Neural cell (in vitro differentiated cells): Measurements from ENCODE around the gene SPATA13. TPM values are rescaled to one million over a fixed set of nuclear protein-coding genes. Genes with fewer than 3 reads are reported as not detected.
"Not testable (repeated sequence)": the region's sequence is repeated elsewhere in the genome, so short reads cannot be mapped to it uniquely, and the experiment has no call there.

Experiments
- H2AFZ ChIP-seq: fragments of 200-600, 300-800 bp; sonication (generic), shearing (Covaris generic); 2 replicates; pipeline ENCODE4 v1.6.0; 2014; ENCODE audit warnings: low read depth, mild to moderate bottlenecking, antibody characterized with exemption, low read length, moderate library complexity
- H3F3A ChIP-seq: fragments of 200-600 bp; shearing (Covaris generic); 2 replicates; pipeline ENCODE4 v1.6.1; 2016; ENCODE audit warnings: mild to moderate bottlenecking, moderate library complexity, mixed read lengths, antibody characterized with exemption, low read length; ENCODE audit not compliant: insufficient read depth, poor library complexity, severe bottlenecking
- H3K27ac ChIP-seq: fragments of 200-600, 300-800 bp; sonication (generic), shearing (Covaris generic); 2 replicates; pipeline ENCODE4 v1.5.1; 2014; ENCODE audit warnings: mild to moderate bottlenecking, low read length, moderate library complexity
- H3K27me3 ChIP-seq: fragments of 300-800, 200-600 bp; sonication (generic), shearing (Covaris generic); 2 replicates; pipeline ENCODE4 v1.6.0; 2014; ENCODE audit warnings: mild to moderate bottlenecking, low read depth, low read length, moderate library complexity; ENCODE audit not compliant: insufficient read depth
- H3K36me3 ChIP-seq: fragments of 300-800, 200-600 bp; sonication (generic), shearing (Covaris generic); 2 replicates; pipeline ENCODE4 v1.5.1; 2014; ENCODE audit warnings: mild to moderate bottlenecking, antibody characterized with exemption, low read length, moderate library complexity; ENCODE audit not compliant: insufficient read depth
- H3K4me2 ChIP-seq: fragments of 300-800, 200-600 bp; sonication (generic), shearing (Covaris generic); 2 replicates; pipeline ENCODE4 v1.6.0; 2014; ENCODE audit warnings: mild to moderate bottlenecking, low read length
- H3K4me3 ChIP-seq: fragments of 300-800, 200-600 bp; sonication (generic), shearing (Covaris generic); 2 replicates; pipeline ENCODE4 v1.5.1; 2014; ENCODE audit warnings: mild to moderate bottlenecking, low read length, moderate library complexity
- H3K79me2 ChIP-seq: fragments of 200-600 bp; shearing (Covaris generic); replicated peaks from 2 replicates; pipeline ENCODE4 v1.6.0; 2014; ENCODE audit warnings: mild to moderate bottlenecking, low read length, moderate library complexity; ENCODE audit not compliant: insufficient read depth
- H3K9ac ChIP-seq: fragments of 300-800, 200-600 bp; sonication (generic), shearing (Covaris generic); 2 replicates; pipeline ENCODE4 v1.6.1; 2016; ENCODE audit warnings: mild to moderate bottlenecking, low read length, mixed read lengths
- H3K9me2 ChIP-seq: fragments of 200-600 bp; shearing (Covaris generic); 2 replicates; pipeline ENCODE4 v1.6.1; 2016; ENCODE audit warnings: mild to moderate bottlenecking, low read length, mixed read lengths; ENCODE audit not compliant: insufficient read depth
- H3K9me3 ChIP-seq: fragments of 200-600, 300-800 bp; sonication (generic), shearing (Covaris generic); 2 replicates; pipeline ENCODE4 v1.6.1; 2016; ENCODE audit warnings: mild to moderate bottlenecking, mixed run types, low read length, moderate library complexity, mixed read lengths
- H4K20me1 ChIP-seq: fragments of 200-600 bp; shearing (Covaris generic); 2 replicates; pipeline ENCODE4 v1.6.1; 2016; ENCODE audit warnings: mild to moderate bottlenecking, mixed run types; ENCODE audit not compliant: insufficient read depth
- CTCF ChIP-seq: fragments of 450-650 bp; IDR thresholded peaks from 2 replicates; pipeline ENCODE4 v1.5.1; 2014; ENCODE audit warnings: antibody characterized with exemption, mild to moderate bottlenecking, moderate library complexity; ENCODE audit not compliant: poor library complexity, severe bottlenecking
- EP300 ChIP-seq: fragments of 450-650 bp; conservative IDR thresholded peaks from 2 replicates; pipeline ENCODE4 v1.6.1; 2014; ENCODE audit warnings: antibody characterized with exemption, mild to moderate bottlenecking, moderate library complexity; ENCODE audit not compliant: poor library complexity, severe bottlenecking
- POLR2AphosphoS5 ChIP-seq: IDR thresholded peaks from 2 replicates; pipeline ENCODE4 v1.6.1; 2012
- RAD21 ChIP-seq: fragments of 450-650 bp; conservative IDR thresholded peaks from 2 replicates; pipeline ENCODE4 v1.6.1; 2014; ENCODE audit warnings: antibody characterized with exemption, mild to moderate bottlenecking, moderate library complexity
- SMC3 ChIP-seq: fragments of 450-650 bp; conservative IDR thresholded peaks from 2 replicates; pipeline ENCODE4 v1.6.1; 2014; ENCODE audit warnings: antibody characterized with exemption, mild to moderate bottlenecking, moderate library complexity; ENCODE audit not compliant: poor library complexity
- TAF1 ChIP-seq: IDR thresholded peaks from 2 replicates; pipeline ENCODE4 v1.6.1; 2012; ENCODE audit warnings: low read depth
- polyA plus RNA-seq: library from polyadenylated mRNA; depleted of rRNA; stranded (reverse); fragments of >200 nt; gene quantifications from 2 replicates; pipeline ENCODE4 v1.2.3, GENCODE V29; 2014
- TF ChIP-seq, protein P1 (sequence below): IDR thresholded peaks from 2 replicates; pipeline ENCODE4 v1.6.1; 2012; ENCODE audit warnings: borderline replicate concordance

The SPATA13 gene
- polyA plus RNA-seq, 1 donor from 2014 or later = 15.5 TPM

DNA sequence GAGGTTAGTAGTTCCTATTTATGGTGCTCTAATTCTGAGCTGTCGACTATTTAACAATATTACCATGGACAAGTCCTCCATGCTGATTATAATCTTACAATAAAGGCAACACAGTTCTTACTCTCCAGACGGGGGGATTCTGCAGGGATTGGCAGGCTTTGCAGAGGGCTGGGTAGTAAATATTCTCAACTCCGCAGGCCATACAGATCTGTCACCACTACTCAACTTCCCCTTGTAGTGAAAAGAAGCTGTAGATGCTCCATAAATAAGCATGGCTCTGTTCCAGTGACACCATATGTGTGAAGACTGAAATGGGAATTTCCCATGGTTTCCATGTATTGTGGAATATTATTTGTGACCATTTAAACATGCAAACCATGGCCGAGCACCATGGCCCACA lies 158.4 kb downstream of the SPATA13 start:
- H3K4me2 ChIP-seq, H3K9ac ChIP-seq, H3K79me2 ChIP-seq, H3F3A ChIP-seq, H3K27ac ChIP-seq, H3K9me2 ChIP-seq, H3K36me3 ChIP-seq, H3K9me3 ChIP-seq, H2AFZ ChIP-seq, H3K4me3 ChIP-seq, H3K27me3 ChIP-seq, H4K20me1 ChIP-seq: not testable (repeated sequence)

DNA sequence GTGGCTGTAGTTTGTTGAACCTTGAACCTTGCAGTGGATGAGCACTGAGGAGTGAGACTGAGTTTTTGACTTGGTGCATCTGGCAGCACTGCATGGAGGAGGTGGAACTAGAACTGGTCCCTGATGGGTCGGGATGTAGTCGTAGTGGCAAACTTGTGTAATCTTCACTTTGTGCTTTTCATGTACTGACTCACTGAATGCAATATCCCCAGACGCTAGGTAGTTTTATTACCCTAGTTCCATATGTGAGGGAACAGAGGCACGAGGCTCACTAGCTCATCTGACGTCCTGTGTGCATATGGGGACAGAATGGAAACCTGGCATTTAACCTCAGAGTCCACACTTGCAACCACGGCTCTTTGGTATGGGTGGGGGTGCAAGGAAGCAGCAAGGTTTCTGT lies 159.1 kb downstream of the SPATA13 start:
- not testable (repeated sequence) for H3K36me3 ChIP-seq

GRCh38 chr13:24321416-24321815 lies 160.9 kb downstream of the SPATA13 start:
- not testable (repeated sequence) for H3K36me3 ChIP-seq, H2AFZ ChIP-seq, H3K27ac ChIP-seq, H3K27me3 ChIP-seq, H3K9ac ChIP-seq, H3K9me2 ChIP-seq, H3K4me2 ChIP-seq, H3F3A ChIP-seq, H3K79me2 ChIP-seq, H4K20me1 ChIP-seq, H3K4me3 ChIP-seq, H3K9me3 ChIP-seq

More for the DNA sequence above, 159.1 kb downstream of the SPATA13 start:
- H3K9ac ChIP-seq, H3K4me3 ChIP-seq, H3K9me2 ChIP-seq, H4K20me1 ChIP-seq, H3K27me3 ChIP-seq, H3K4me2 ChIP-seq, H3F3A ChIP-seq, H3K9me3 ChIP-seq, H3K27ac ChIP-seq, H3K79me2 ChIP-seq, H2AFZ ChIP-seq: not testable (repeated sequence)

- H3K27me3 ChIP-seq, H3K9ac ChIP-seq, H2AFZ ChIP-seq, H3K79me2 ChIP-seq, H3F3A ChIP-seq, H3K4me2 ChIP-seq, H3K4me3 ChIP-seq, H3K9me2 ChIP-seq, H3K9me3 ChIP-seq, H4K20me1 ChIP-seq, H3K36me3 ChIP-seq, H3K27ac ChIP-seq: not testable (repeated sequence)
- TF ChIP-seq SMC3 = peak; percentile 63
- peak; percentile 59 for TF ChIP-seq CTCF
- TF ChIP-seq RAD21 = peak; percentile 54
These were observed 161.9 kb downstream of the SPATA13 start for GRCh38 chr13:24322470-24322869.

DNA sequence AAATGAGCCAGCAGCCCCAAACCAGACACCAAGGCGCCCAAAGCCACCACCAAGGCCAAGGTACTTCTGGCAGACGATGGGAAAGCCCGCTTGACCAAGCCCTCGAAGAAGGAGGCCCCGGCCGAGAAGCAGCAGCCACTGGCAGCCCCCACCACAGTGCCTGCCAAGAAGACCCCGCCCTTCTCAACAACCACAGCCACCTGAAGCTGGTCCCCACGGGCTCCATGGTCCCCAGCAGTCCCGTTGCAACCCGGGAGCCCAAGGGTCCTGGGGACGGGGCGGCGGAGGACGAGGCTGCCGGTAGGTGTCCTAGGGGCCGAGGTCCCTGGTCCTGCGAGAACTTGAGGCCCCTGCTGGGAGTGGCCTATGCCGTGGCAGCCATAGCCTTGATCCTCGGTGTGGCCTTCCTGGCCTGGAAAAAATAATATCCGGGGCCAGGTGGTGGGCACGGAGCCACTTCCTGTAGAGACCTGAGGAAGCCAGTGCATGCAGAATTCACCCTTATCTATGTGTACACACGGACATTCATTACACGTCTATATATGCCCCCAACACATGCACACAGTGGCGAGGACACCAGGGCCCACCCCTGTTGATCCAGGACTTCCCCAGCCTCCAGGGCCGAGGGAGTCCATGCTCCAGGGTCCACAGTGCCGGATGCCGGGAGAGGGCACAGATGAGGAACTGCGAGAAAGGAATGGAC lies 162.7 kb downstream of the SPATA13 start:
- no peak overlapping the region for H3K4me3 ChIP-seq
- no peak overlapping the region for H3K4me2 ChIP-seq
- H3K9ac ChIP-seq = no peak overlapping the region
- no peak for TF ChIP-seq RAD21
- TF ChIP-seq SMC3 = no peak
- TF ChIP-seq TAF1 = no peak
- no peak for TF ChIP-seq EP300
- TF ChIP-seq POLR2AphosphoS5 = no peak
- TF ChIP-seq CTCF = no peak
- TF ChIP-seq, protein P1, sequence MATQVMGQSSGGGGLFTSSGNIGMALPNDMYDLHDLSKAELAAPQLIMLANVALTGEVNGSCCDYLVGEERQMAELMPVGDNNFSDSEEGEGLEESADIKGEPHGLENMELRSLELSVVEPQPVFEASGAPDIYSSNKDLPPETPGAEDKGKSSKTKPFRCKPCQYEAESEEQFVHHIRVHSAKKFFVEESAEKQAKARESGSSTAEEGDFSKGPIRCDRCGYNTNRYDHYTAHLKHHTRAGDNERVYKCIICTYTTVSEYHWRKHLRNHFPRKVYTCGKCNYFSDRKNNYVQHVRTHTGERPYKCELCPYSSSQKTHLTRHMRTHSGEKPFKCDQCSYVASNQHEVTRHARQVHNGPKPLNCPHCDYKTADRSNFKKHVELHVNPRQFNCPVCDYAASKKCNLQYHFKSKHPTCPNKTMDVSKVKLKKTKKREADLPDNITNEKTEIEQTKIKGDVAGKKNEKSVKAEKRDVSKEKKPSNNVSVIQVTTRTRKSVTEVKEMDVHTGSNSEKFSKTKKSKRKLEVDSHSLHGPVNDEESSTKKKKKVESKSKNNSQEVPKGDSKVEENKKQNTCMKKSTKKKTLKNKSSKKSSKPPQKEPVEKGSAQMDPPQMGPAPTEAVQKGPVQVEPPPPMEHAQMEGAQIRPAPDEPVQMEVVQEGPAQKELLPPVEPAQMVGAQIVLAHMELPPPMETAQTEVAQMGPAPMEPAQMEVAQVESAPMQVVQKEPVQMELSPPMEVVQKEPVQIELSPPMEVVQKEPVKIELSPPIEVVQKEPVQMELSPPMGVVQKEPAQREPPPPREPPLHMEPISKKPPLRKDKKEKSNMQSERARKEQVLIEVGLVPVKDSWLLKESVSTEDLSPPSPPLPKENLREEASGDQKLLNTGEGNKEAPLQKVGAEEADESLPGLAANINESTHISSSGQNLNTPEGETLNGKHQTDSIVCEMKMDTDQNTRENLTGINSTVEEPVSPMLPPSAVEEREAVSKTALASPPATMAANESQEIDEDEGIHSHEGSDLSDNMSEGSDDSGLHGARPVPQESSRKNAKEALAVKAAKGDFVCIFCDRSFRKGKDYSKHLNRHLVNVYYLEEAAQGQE = no peak

More for the DNA sequence above, 162.7 kb downstream of the SPATA13 start:
- Histone ChIP-seq H3F3A (no peaks in the 10 kb centered on the region), H2AFZ (no peak overlapping the region), H3K27me3 (no peaks in the 10 kb centered on the region), H4K20me1 (no peaks in the 10 kb centered on the region), H3K9me3 (no peaks in the 10 kb centered on the region), H3K36me3 (no peaks in the 10 kb centered on the region), H3K79me2 (no peaks in the 10 kb centered on the region), H3K27ac (no peak overlapping the region), H3K9me2 (no peaks in the 10 kb centered on the region)
